ENCODE data around the gene HNF1B.

- no peak for TF ChIP-seq CTCF (IDR thresholded peaks at IDR 0.05)
- TF ChIP-seq POLR2A (IDR thresholded peaks at IDR 0.05): no peak
Observed at GRCh38 chr17:37725601-37726146, 19.2 kb downstream of the HNF1B start.

Measured in lower leg skin (tissue), 3 donors.